Stimulated activated CD4-positive, alpha-beta T cell treated with anti-CD3 and anti-CD28 coated beads, TNF-alpha, amount 100 ng/mL, for 1 hour (primary cell): ENCODE measurements around the gene BAAT.
"Not testable (repeated sequence)": the region's sequence is repeated elsewhere in the genome, so short reads cannot be mapped to it uniquely, and the experiment has no call there.

Source experiments
- DNase-seq, 3 donors: peaks; one replicate each; pipeline ENCODE4 v3.0.0-alpha.2; 2020; ENCODE audit warnings: low read depth in 3 of 3, low spot score in 1 of 3

The BAAT gene

DNA sequence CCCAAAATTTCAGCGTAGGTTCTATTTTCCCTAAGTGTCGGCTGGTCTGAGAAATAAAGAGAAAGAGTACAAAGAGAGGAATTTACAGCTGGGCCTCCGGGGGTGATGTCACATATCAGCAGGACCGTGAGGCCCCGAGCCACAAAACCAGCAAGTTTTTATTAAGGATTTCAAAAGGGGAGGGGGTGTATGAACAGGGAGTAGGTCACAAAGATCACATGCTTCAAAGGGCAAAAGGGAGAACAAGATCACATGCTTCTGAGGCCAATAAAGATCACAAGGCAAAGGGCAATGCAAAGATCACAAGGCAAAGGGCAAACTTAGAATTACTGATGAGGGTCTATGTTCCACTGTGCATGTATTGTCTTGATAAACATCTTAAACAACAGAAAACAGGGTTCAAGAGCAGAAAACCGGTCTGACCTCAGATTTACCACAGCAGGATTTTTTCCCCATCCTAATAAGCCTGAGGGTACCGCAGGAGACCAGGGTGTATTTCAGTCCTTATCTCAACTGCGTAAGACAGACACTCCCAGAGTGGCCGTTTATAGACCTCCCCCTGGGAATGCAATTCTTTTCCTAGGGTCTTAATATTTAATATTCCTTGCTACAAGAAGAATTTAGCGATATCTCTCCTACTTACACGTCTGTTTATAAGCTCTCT, at the start of gene BAAT:
Gene BAAT (minus strand): TSS at position 134 of the 664 bp plus-strand sequence. CDS start 13,602 bp downstream, outside the sequence.
- not testable (repeated sequence) for DNase-seq

DNA sequence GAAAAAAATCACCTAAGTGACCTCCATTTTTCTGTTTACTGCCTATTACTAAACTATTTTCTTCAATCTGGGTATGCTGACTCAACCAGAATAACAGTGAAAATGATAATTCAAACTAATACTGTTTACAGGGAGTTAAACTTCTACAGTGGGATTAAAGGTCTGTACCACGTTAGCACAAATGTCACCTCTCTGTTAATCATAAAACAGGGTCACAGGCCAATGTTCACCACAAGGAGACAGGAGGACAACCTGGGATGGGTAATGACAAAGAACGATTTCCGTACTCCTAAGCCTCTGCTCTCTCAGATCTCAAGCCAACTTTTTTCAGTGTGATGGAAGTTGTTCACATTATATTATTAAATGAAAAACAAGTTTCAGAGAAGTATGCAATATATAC, 48.4 kb upstream of the BAAT start:
- no peak for DNase-seq

DNA sequence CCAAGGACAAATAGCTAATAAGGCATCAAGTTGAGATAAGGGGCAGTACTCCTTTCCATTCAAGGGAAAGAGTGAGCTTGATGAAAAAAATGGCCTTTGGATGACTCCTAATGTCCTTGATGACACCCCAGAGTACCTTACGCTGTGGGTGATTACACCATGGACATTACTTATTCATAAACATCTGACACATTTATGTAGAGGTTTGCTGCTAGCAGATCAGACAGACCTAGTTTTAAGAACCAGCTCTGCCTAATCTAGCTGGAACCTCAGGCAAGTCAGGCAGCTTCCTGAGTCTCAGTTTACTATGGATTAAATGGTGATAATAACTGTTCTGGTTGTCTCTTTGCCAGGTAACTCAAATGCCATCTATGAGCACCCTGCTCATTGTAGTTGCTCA, 47.9 kb upstream of the BAAT start:
- DNase-seq, result no peak

GRCh38 chr9:101432171-101432570, 47.4 kb upstream of the BAAT start:
- no peak for DNase-seq

- no peak for DNase-seq
These were observed 44.9 kb upstream of the BAAT start for GRCh38 chr9:101429736-101430135.

GRCh38 chr9:101428909-101429308, 44.1 kb upstream of the BAAT start:
- no peak for DNase-seq

GRCh38 chr9:101427957-101428655, 43.3 kb upstream of the BAAT start:
- no peak for DNase-seq

GRCh38 chr9:101427358-101427757, 42.6 kb upstream of the BAAT start:
- DNase-seq, result no peak

GRCh38 chr9:101421653-101422065, 36.9 kb upstream of the BAAT start:
- DNase-seq, result no peak

- no peak for DNase-seq
These were observed 35.1 kb upstream of the BAAT start for GRCh38 chr9:101419863-101420262.

DNA sequence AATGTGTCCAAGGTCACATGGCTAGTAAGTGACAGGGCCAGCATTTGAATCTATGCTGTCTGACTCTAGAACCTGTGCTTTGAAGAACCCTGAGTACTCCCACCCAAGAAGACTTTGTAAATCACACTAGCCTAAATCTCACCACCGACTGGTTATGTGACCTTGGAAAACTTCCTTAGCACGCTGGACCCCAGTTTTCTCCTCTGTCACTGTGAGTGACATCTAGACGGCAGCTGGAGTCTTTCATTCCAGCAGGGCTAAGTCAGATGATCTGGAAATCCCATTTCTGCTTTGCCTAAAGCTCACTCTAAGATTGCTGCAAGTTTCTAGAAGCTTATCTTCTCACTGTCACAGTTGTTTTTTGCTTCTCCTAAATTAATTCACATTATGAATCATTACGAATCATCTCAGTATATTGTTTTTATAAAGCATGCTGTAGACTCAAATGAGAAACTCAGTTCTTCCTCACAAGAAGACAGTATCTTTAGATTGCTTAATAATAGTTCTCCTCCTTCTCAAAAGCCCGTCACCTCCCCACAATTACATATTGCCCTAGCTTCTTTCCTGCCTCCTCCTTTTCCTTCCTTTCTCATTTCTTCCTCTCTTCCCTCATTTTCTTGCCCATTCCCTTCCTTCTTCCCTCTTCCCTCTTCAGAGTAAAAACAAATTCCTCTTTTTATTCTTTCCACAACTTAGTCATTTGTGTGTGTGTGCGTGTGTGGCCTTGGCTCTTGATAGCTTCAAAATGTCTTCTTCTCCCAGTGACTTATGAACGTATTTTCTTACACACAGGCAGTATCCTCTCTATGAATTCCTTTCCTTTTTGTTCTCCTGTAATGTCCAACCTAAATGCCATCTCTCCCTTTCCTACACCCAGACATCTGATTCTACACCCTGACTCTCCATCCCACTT, 34.0 kb upstream of the BAAT start:
- DNase-seq, result no peak

GRCh38 chr9:101417977-101418376, 33.2 kb upstream of the BAAT start:
- DNase-seq, result no peak

DNA sequence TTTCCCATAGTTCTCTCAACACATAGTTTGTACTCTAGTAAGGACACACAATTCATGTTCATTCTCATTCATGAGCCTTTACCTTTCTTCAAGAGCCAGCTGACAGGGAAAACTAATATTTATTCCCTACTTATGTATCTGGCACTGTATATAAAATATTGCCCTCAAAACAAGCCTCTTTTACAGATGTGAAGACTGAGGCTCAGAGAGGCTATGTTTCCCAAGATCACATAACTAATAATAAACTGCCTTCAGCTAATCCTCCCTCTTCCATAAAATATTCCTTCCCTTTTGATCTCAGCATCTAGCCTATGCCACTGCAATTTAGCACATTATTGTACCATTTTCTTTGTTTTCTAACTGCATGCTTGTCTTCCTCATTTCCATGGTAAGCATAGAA, 32.6 kb upstream of the BAAT start:
- no peak for DNase-seq

DNA sequence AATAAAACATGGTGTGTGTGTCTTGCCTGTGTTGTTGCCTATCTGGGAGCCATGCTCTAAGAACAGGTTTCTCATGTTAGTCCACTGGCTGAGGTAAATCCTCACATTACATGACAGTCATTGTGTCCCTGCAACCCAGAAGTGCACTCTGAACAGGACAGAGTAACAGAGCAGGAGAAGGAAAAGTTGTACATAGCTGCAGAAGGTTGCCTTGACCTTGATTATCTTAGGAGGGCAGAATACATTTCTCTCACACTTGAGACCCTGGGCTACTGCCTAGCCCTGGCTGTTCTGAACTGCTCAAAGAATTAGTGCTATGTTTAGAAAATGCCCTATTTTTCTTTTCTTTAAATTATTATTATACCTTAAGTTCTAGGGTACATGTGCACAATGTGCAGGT, 30.8 kb upstream of the BAAT start:
- DNase-seq, result no peak

DNA sequence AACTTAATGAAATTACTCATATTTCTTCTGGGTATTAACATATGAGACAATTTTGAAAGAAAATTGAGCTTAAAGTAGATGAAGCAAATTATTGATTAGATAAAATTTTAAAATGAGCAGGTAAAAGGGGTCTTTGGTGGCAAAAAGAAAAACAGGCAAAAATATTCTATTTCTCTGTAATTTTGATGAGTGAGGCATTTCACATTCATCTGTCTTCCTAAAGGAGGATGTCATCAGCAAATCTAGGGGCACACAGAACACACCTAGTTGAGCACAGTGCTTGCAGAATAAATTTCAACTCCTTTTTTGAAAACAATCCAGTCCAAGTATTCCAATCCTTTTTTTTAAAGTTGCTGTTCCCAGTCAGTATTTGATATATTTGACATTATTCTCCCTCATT, 30.0 kb upstream of the BAAT start:
- DNase-seq, result no peak

GRCh38 chr9:101409079-101409477, 24.3 kb upstream of the BAAT start:
- no peak for DNase-seq

- DNase-seq, result no peak
These were observed 23.7 kb upstream of the BAAT start for GRCh38 chr9:101408374-101409078.

DNA sequence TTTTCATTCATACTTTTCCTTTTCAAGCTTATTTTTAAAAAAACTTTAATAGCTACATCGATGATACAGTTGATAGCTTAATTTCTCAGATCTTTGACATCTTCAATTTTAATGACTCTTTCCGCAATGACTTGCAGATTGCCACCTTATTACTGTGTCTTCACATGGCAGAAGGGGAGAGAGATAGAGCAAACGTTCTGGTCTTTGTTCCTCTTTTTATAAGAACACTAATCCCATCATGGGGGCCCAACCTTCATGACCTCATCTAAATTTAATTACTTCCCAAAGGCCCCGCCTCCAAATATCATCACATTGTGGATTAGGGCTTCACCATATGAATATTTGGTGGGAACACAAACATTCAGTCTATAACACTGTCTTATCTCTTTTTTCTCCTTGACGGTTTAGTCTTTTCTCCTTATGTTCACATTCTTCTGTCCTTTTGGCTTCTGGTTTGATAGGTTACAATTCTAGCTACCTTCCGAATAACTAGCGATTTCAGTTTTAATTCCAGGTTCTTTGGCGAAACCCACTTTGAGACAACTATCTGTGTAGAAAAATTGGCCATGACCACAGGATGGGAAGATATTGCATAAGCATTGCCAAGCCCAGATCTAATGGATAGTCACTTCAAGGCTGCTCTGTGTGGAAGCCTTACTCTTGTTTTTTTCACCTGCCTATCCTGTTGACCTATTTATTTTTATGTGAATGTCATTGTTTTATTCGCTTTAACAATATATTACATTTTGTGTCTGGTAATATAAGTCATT, 18.9 kb upstream of the BAAT start:
- no peak for DNase-seq

DNA sequence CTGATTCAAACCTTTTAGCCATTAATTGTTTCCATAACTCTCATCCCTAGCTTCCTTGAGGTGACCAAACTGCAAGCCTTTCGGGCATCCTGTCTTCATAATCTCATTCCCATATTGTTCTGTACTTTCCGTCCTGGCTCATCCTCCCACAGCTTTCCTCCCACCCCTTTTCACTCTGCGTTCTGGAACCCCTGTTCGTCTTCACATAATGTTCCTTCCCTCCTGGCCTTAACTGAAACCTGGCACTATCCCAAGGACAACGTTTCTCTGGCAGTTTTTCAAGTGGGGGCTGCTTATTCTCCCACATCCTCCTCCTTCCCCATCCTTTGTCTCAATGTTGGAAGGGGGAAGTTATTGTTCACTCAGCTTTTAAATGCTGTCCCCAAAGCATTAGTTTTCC, 15.3 kb upstream of the BAAT start:
- no peak for DNase-seq

GRCh38 chr9:101399643-101399970, 14.8 kb upstream of the BAAT start:
- DNase-seq, result no peak
